Measurements from ENCODE around the gene TBC1D9. TPM values are rescaled to one million over a fixed set of nuclear protein-coding genes. Genes with fewer than 3 reads are reported as not detected.

Gene TBC1D9
- total RNA-seq, 5 donors from 2014 or later (not counting 1 experiment from before 2014, with no cell fraction given): 0.56 to 4.2 (median 1.2) TPM

GRCh38 chr4:140710908-140711622 lies 45.1 kb downstream of the TBC1D9 start:
- no peaks in the 10 kb centered on the region for H3K9me3 Mint-ChIP-seq
- peaks cover 0 to 16% (median 6%) of the 10 kb centered on the region in 3 donors for H3K4me1 Mint-ChIP-seq
- Histone ChIP-seq H3K36me3 (ENCODE audit: control insufficient read depth in 2 of 2, extremely low read depth in 1 of 2, insufficient read depth in 1 of 2, low read length in 1 of 2) (no peaks in the 10 kb centered on the region), H3K27ac (ENCODE audit: low read length) (no peak overlapping the region), H3K4me3 (ENCODE audit: control insufficient read depth in 1 of 2, extremely low read depth in 1 of 2, low read length in 1 of 2) (no peak overlapping the region), H3K27me3 (replicated peaks in 1 of 2; ENCODE audit: control insufficient read depth in 2 of 2, extremely low read depth in 1 of 2, insufficient read depth in 2 of 2, low read length in 1 of 2) (no peaks in the 10 kb centered on the region), H3K9me3 (no peaks in the 10 kb centered on the region), H3K4me1 (ENCODE audit: control insufficient read depth in 1 of 2, extremely low read depth in 1 of 2, insufficient read depth in 2 of 2, low read length in 2 of 2) (peaks cover 0 to 11% of the 10 kb centered on the region in 2 experiments)
- DNase-seq (no peak), ATAC-seq (replicated peaks in 1 of 4) (no peak)
- H3K36me3 Mint-ChIP-seq: no peaks in the 10 kb centered on the region
- ChIA-PET POLR2A (interaction anchor here in 1 of 2 donors (0.5 kb wide), 1 partner anchor 129 kb away, joined by 3 read pairs; no protein-coding TSS in a partner anchor), CTCF (no interaction called here)
- H3K27ac Mint-ChIP-seq: no peak overlapping the region
- peaks cover 0 to 4% of the 10 kb centered on the region in 2 donors for H3K27me3 Mint-ChIP-seq
- H3K4me3 Mint-ChIP-seq: no peak overlapping the region
- WGBS (ENCODE audit: insufficient coverage): 20% methylated on average over 1 of the region's 11 CpGs

DNA sequence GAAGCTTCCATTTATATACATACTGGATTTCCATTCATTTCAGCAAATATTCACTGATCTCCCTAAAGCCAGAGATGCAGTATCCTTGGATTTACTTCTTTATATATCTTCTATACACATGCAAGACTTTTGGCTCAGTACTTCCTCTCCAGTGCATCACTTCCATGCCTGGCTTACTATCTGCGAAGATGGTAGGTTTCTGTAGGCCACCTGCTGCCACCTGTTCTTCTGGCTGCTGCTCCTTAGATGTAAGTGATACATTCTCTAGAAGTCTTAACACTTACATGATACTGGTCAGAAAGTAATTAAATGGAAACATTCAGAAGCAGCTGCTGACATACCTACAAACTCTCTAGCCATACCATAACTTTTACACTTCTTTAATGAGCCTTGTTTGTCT lies 48.9 kb downstream of the TBC1D9 start:
- Histone ChIP-seq H3K4me1 (ENCODE audit: control insufficient read depth in 1 of 2, extremely low read depth in 1 of 2, insufficient read depth in 2 of 2, low read length in 2 of 2) (peaks cover 0 to 11% of the 10 kb centered on the region in 2 experiments), H3K27me3 (replicated peaks in 1 of 2; ENCODE audit: control insufficient read depth in 2 of 2, extremely low read depth in 1 of 2, insufficient read depth in 2 of 2, low read length in 1 of 2) (no peaks in the 10 kb centered on the region), H3K27ac (ENCODE audit: low read length) (no peak overlapping the region), H3K36me3 (ENCODE audit: control insufficient read depth in 2 of 2, extremely low read depth in 1 of 2, insufficient read depth in 1 of 2, low read length in 1 of 2) (no peaks in the 10 kb centered on the region), H3K9me3 (no peaks in the 10 kb centered on the region), H3K4me3 (ENCODE audit: control insufficient read depth in 1 of 2, extremely low read depth in 1 of 2, low read length in 1 of 2) (no peak overlapping the region)
- Mint-ChIP-seq H3K9me3 (no peaks in the 10 kb centered on the region), H3K27ac (no peak overlapping the region), H3K36me3 (no peaks in the 10 kb centered on the region), H3K4me1 (peaks cover 0 to 16% (median 6%) of the 10 kb centered on the region in 3 donors), H3K4me3 (no peak overlapping the region), H3K27me3 (peaks cover 0 to 4% of the 10 kb centered on the region in 2 donors)
- CTCF ChIA-PET: no interaction called here
- DNase-seq (no peak), ATAC-seq (replicated peaks in 1 of 4) (no peak)
- POLR2A ChIA-PET: no interaction called here
- WGBS (ENCODE audit: insufficient coverage): no CpG with 5 or more reads among the region's 1 CpG

DNA sequence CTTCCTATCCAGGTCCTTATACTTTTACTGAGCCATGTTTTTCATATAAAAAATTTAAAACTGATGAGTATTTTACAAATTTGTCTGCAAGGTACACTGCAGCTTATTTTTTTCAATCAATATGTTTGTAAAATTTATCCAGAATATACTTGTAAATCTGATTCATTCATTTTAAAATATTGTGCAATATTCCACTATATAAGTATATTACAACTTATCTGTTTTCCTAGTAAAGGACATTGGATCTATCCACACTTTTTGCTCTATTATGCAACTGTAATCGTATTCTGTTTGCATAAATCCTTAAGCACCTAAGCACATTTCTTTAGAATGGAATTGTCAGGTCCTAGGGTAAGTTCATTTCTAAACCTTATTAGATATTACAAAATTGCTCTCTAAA lies 49.5 kb downstream of the TBC1D9 start:
- Mint-ChIP-seq H3K27ac (no peak overlapping the region), H3K27me3 (peaks cover 0 to 4% of the 10 kb centered on the region in 2 donors), H3K36me3 (no peaks in the 10 kb centered on the region), H3K4me3 (no peak overlapping the region), H3K4me1 (peaks cover 0 to 12% (median 6%) of the 10 kb centered on the region in 3 donors), H3K9me3 (no peaks in the 10 kb centered on the region)
- Histone ChIP-seq H3K27me3 (replicated peaks in 1 of 2; ENCODE audit: control insufficient read depth in 2 of 2, extremely low read depth in 1 of 2, insufficient read depth in 2 of 2, low read length in 1 of 2) (no peaks in the 10 kb centered on the region), H3K27ac (ENCODE audit: low read length) (no peak overlapping the region), H3K36me3 (ENCODE audit: control insufficient read depth in 2 of 2, extremely low read depth in 1 of 2, insufficient read depth in 1 of 2, low read length in 1 of 2) (no peaks in the 10 kb centered on the region), H3K9me3 (no peaks in the 10 kb centered on the region), H3K4me1 (ENCODE audit: control insufficient read depth in 1 of 2, extremely low read depth in 1 of 2, insufficient read depth in 2 of 2, low read length in 2 of 2) (peaks cover 0 to 7% of the 10 kb centered on the region in 2 experiments), H3K4me3 (ENCODE audit: control insufficient read depth in 1 of 2, extremely low read depth in 1 of 2, low read length in 1 of 2) (no peak overlapping the region)
- WGBS (ENCODE audit: insufficient coverage): no CpG with 5 or more reads among the region's 1 CpG
- ChIA-PET CTCF (no interaction called here), POLR2A (no interaction called here)
- DNase-seq: no peak
- no peak for ATAC-seq (replicated peaks in 1 of 4)

DNA sequence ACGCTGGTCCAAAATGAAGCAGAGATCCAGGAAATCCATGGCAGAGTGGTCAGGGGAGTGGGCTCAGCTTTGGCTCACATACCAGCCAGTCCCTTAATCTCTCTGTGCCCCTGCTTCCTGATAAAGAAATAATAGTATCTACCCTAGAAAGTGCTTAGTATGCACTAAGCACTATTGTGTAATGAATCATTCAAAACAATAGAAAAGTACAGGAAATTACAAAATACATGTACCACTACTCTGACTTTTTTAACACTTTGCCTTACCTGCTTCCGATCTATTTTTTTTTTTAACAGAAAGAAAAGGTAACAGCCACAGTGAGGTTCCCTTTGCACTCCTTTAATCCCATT lies 49.9 kb downstream of the TBC1D9 start:
- peaks cover 0 to 4% of the 10 kb centered on the region in 2 donors for H3K27me3 Mint-ChIP-seq
- DNase-seq (no peak), ATAC-seq (replicated peaks in 1 of 4) (no peak)
- Histone ChIP-seq H3K9me3 (no peaks in the 10 kb centered on the region), H3K4me1 (ENCODE audit: control insufficient read depth in 1 of 2, extremely low read depth in 1 of 2, insufficient read depth in 2 of 2, low read length in 2 of 2) (peaks cover 0 to 4% of the 10 kb centered on the region in 2 experiments), H3K36me3 (ENCODE audit: control insufficient read depth in 2 of 2, extremely low read depth in 1 of 2, insufficient read depth in 1 of 2, low read length in 1 of 2) (no peaks in the 10 kb centered on the region), H3K27ac (ENCODE audit: low read length) (no peak overlapping the region), H3K4me3 (ENCODE audit: control insufficient read depth in 1 of 2, extremely low read depth in 1 of 2, low read length in 1 of 2) (no peak overlapping the region), H3K27me3 (replicated peaks in 1 of 2; ENCODE audit: control insufficient read depth in 2 of 2, extremely low read depth in 1 of 2, insufficient read depth in 2 of 2, low read length in 1 of 2) (no peaks in the 10 kb centered on the region)
- 100% methylated on average over 1 of the region's 2 CpGs for WGBS (ENCODE audit: insufficient coverage)
- H3K36me3 Mint-ChIP-seq: no peaks in the 10 kb centered on the region
- CTCF ChIA-PET: no interaction called here
- no peak overlapping the region for H3K27ac Mint-ChIP-seq
- H3K9me3 Mint-ChIP-seq: no peaks in the 10 kb centered on the region
- no peak overlapping the region for H3K4me3 Mint-ChIP-seq
- POLR2A ChIA-PET: no interaction called here
- peaks cover 0 to 11% (median 4%) of the 10 kb centered on the region in 3 donors for H3K4me1 Mint-ChIP-seq

GRCh38 chr4:140705625-140706275 lies 50.4 kb downstream of the TBC1D9 start:
- H3K27me3 ChIP-seq (replicated peaks in 1 of 2; ENCODE audit: control insufficient read depth in 2 of 2, extremely low read depth in 1 of 2, insufficient read depth in 2 of 2, low read length in 1 of 2): no peaks in the 10 kb centered on the region
- H3K9me3 ChIP-seq: no peaks in the 10 kb centered on the region
- no peaks in the 10 kb centered on the region for H3K36me3 ChIP-seq (ENCODE audit: control insufficient read depth in 2 of 2, extremely low read depth in 1 of 2, insufficient read depth in 1 of 2, low read length in 1 of 2)
- Mint-ChIP-seq H3K27me3 (peaks cover 0 to 4% of the 10 kb centered on the region in 2 donors), H3K27ac (no peak overlapping the region), H3K4me1 (peaks cover 0 to 6% (median 0%) of the 10 kb centered on the region in 3 donors), H3K9me3 (no peaks in the 10 kb centered on the region), H3K36me3 (no peaks in the 10 kb centered on the region), H3K4me3 (no peak overlapping the region)
- POLR2A ChIA-PET: no interaction called here
- CTCF ChIA-PET: no interaction called here
- DNase-seq (no peak), ATAC-seq (replicated peaks in 1 of 4) (no peak)
- peaks cover 0 to 3% of the 10 kb centered on the region in 2 experiments for H3K4me1 ChIP-seq (ENCODE audit: control insufficient read depth in 1 of 2, extremely low read depth in 1 of 2, insufficient read depth in 2 of 2, low read length in 2 of 2)
- 90% methylated on average over 4 of the region's 8 CpGs for WGBS (ENCODE audit: insufficient coverage)
- no peak overlapping the region for H3K27ac ChIP-seq (ENCODE audit: low read length)
- no peak overlapping the region for H3K4me3 ChIP-seq (ENCODE audit: control insufficient read depth in 1 of 2, extremely low read depth in 1 of 2, low read length in 1 of 2)

- H3K27ac Mint-ChIP-seq: no peak overlapping the region
- WGBS (ENCODE audit: insufficient coverage): 69% methylated on average over 2 of the region's 2 CpGs
- H3K4me3 Mint-ChIP-seq: no peak overlapping the region
- H3K27me3 ChIP-seq (replicated peaks in 1 of 2; ENCODE audit: control insufficient read depth in 2 of 2, extremely low read depth in 1 of 2, insufficient read depth in 2 of 2, low read length in 1 of 2): no peaks in the 10 kb centered on the region
- ChIA-PET CTCF (no interaction called here), POLR2A (no interaction called here)
- H3K27me3 Mint-ChIP-seq: peaks cover 0 to 4% of the 10 kb centered on the region in 2 donors
- H3K36me3 Mint-ChIP-seq: no peaks in the 10 kb centered on the region
- DNase-seq: no peak
- H3K4me1 Mint-ChIP-seq: peaks cover 0 to under 1% (median 0%) of the 10 kb centered on the region in 3 donors
- no peaks in the 10 kb centered on the region for H3K36me3 ChIP-seq (ENCODE audit: control insufficient read depth in 2 of 2, extremely low read depth in 1 of 2, insufficient read depth in 1 of 2, low read length in 1 of 2)
- no peaks in the 10 kb centered on the region for H3K4me1 ChIP-seq (ENCODE audit: control insufficient read depth in 1 of 2, extremely low read depth in 1 of 2, insufficient read depth in 2 of 2, low read length in 2 of 2)
- H3K27ac ChIP-seq (ENCODE audit: low read length): no peak overlapping the region
- no peaks in the 10 kb centered on the region for H3K9me3 Mint-ChIP-seq
- no peak overlapping the region for H3K4me3 ChIP-seq (ENCODE audit: control insufficient read depth in 1 of 2, extremely low read depth in 1 of 2, low read length in 1 of 2)
- no peak for ATAC-seq (replicated peaks in 1 of 4)
- H3K9me3 ChIP-seq: no peaks in the 10 kb centered on the region
Observed at GRCh38 chr4:140704964-140705363, 51.2 kb downstream of the TBC1D9 start.
